ENCODE results near the gene NDUFB6. TPM values are rescaled to one million over a fixed set of nuclear protein-coding genes. Genes with fewer than 3 reads are reported as not detected.

NDUFB6 gene
- total and polyA plus RNA-seq, 9 of the 15 experiments (the other 6 are each of a cell fraction or from before 2014, with no cell fraction given): 26.5 to 88.1 (median 64.0) TPM

- TF ChIP-seq HDAC1 (IDR thresholded peaks at IDR 0.05) (no peak), ZNF707 (CRISPR knock-in tag; conservative IDR thresholded peaks at IDR 0.05) (no peak), KDM1A (IDR thresholded peaks at IDR 0.05) (peak; percentile 9 to 12; a peak in 1 of 4 replicates), TBL1XR1 (IDR thresholded peaks at IDR 0.05; ENCODE audit: low read length in 2 of 2) (peak in 1 of 2 experiments; percentile 50; a peak in 1 of 4 replicates), ILK (tag; IDR thresholded peaks at IDR 0.05; ENCODE audit: borderline replicate concordance, low read depth) (no peak)
These were observed 18.9 kb downstream of the NDUFB6 start (continued) for GRCh38 chr9:32554107-32554506.

- H3K4me2 ChIP-seq (ENCODE audit: insufficient read depth, low read length): peak within 1 kb of the TSS; percentile 96
- peak within 1 kb of the TSS; percentile 86 for H2AFZ ChIP-seq (ENCODE audit: low read depth, low read length)
- no peaks in the 10 kb centered on the region for H3K9me1 ChIP-seq (ENCODE audit: control insufficient read depth, insufficient read depth, low read length)
- BruUV-seq (replicated peaks): TSS peak; percentile 81
- peaks cover 69% of the 10 kb centered on the region for H3K79me2 ChIP-seq (ENCODE audit: control insufficient read depth, insufficient read depth, low read length)
- peaks cover 13% of the 10 kb centered on the region; the same call in 2 of the 3 replicates for H3K36me3 ChIP-seq (ENCODE audit: control insufficient read depth, insufficient read depth, low read length)
- peaks cover 8% of the 10 kb centered on the region; the same call in 1 of the 2 replicates for H4K20me1 ChIP-seq (replicated peaks; ENCODE audit: control insufficient read depth, insufficient read depth, low read length)
- no peaks in the 10 kb centered on the region for H3K27me3 ChIP-seq (ENCODE audit: control insufficient read depth in 2 of 2, insufficient read depth in 2 of 2, low read length in 2 of 2)
- peak within 1 kb of the TSS; percentile 86 to 95 for H3K9ac ChIP-seq (ENCODE audit: insufficient read depth in 1 of 2, low read depth in 2 of 2, low read length in 2 of 2)
- WGBS (ENCODE audit: insufficient coverage, low coverage, missing lambda C conversion rate): 2% methylated on average over 23 of the region's 46 CpGs
- CTCF ChIA-PET (ENCODE audit: low intra/inter-chr PET ratio): no interaction called here
- ATAC-seq: peak; percentile 86
- FAIRE-seq: peak; percentile 83
- intact Hi-C loops (cut with micrococcal nuclease): loop anchor here (2.0 kb wide), 1 partner anchor 20 kb away; the partner anchor contains the start of gene NDUFB6
- peaks cover 14 to 15% of the 10 kb centered on the region in 2 experiments; a peak in 4 of 5 replicates for H3K4me1 ChIP-seq (replicated peaks in 1 of 2; ENCODE audit: control insufficient read depth in 2 of 2, insufficient read depth in 2 of 2, low read length in 2 of 2)
- in situ Hi-C loops (cut with MboI): loop anchor here (25.0 kb wide), 1 partner anchor 685 kb away; the partner anchor contains the start of gene SPINK4
- H3K9me3 ChIP-seq (replicated peaks; ENCODE audit: control insufficient read depth, insufficient read depth, low read depth, low read length): no peaks in the 10 kb centered on the region
- H3K4me3 ChIP-seq: peak within 1 kb of the TSS; percentile 73
- peak; percentile 72 to 90 (median 78) for DNase-seq (ENCODE audit: extremely low read depth in 1 of 4, low spot score in 3 of 4)
- POLR2A ChIA-PET: interaction anchor here (0.6 to 1.9 kb wide), 3 partner anchors 11 to 472 kb away, joined by 3 to 4 read pairs (median 3); partner anchors contain the start of gene DNAJA1
- H3K27ac ChIP-seq (ENCODE audit: extremely low read depth, low read depth, low read length): peak within 1 kb of the TSS; percentile 97
- TF ChIP-seq CHD1 (IDR thresholded peaks at IDR 0.05; ENCODE audit: low read length): peak; percentile 58
- peak; percentile 59; the same call in 1 of the 2 replicates for TF ChIP-seq TFAP4 (CRISPR knock-in tag; IDR thresholded peaks at IDR 0.05; ENCODE audit: borderline replicate concordance)
- TF ChIP-seq ZNF316 (IDR thresholded peaks at IDR 0.05): 0 out of 2 replicates have a peak, but pooled peaks have one; percentile 15
- TF ChIP-seq CBFA2T2 (conservative IDR thresholded peaks at IDR 0.05): peak; percentile 81
- peak; percentile 49 to 68; a peak in 3 of 4 replicates for TF ChIP-seq MAZ (CRISPR knock-in tag; conservative IDR thresholded peaks at IDR 0.05 in 1 of 2, IDR thresholded peaks at IDR 0.05 in 1 of 2)
- peak; percentile 98 for TF ChIP-seq TFE3 (CRISPR knock-in tag; IDR thresholded peaks at IDR 0.05)
- TF ChIP-seq PHF20 (IDR thresholded peaks at IDR 0.05; ENCODE audit: partially characterized antibody): peak; percentile 53
- TF ChIP-seq CSDE1 (IDR thresholded peaks at IDR 0.05): no peak
- TF ChIP-seq, protein P1, sequence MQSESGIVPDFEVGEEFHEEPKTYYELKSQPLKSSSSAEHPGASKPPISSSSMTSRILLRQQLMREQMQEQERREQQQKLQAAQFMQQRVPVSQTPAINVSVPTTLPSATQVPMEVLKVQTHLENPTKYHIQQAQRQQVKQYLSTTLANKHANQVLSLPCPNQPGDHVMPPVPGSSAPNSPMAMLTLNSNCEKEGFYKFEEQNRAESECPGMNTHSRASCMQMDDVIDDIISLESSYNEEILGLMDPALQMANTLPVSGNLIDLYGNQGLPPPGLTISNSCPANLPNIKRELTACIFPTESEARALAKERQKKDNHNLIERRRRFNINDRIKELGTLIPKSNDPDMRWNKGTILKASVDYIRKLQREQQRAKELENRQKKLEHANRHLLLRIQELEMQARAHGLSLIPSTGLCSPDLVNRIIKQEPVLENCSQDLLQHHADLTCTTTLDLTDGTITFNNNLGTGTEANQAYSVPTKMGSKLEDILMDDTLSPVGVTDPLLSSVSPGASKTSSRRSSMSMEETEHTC (IDR thresholded peaks at IDR 0.05): peak; percentile 36; the same call in 1 of the 2 replicates
- TF ChIP-seq EGR1 (conservative IDR thresholded peaks at IDR 0.05): peak; percentile 97
- TF ChIP-seq POLR2A (conservative IDR thresholded peaks at IDR 0.05): peak; percentile 89
These were observed 20.6 kb downstream of the NDUFB6 start, which contains the start of the genes SMIM27 and TOPORS for GRCh38 chr9:32552172-32552872. SMIM27 (plus strand) TSS chr9:32552327; CDS start chr9:32552435, 108 bp downstream. TOPORS (minus strand) TSS chr9:32552586; CDS start chr9:32552436, 150 bp downstream.
